Kidney (tissue), 14 donors: Measurements from ENCODE around the gene ENO3. TPM values are rescaled to one million over a fixed set of nuclear protein-coding genes. Genes with fewer than 3 reads are reported as not detected.
A peak's percentile ranks its signal among the peaks of the same experiment; 100 is the strongest.

Experiments
- DNase-seq, 5 donors: peaks; one replicate each; pipeline ENCODE4 v3.0.0-alpha.2; 2013 to 2020
- FAIRE-seq: peaks from 2 replicates; lab custom pipeline; 2012; peaks lifted over from hg19 to GRCh38; lab: Jason Lieb, UNC
- H3K27ac ChIP-seq, 2 donors: one replicate each; pipeline ENCODE4 v1.7.0; 2013; ENCODE audit warnings: low read depth in 2 of 2, low read length in 2 of 2, inconsistent platforms in 1 of 2
- H3K27me3 ChIP-seq: one replicate; pipeline ENCODE4 v1.7.1; 2013; ENCODE audit warnings: low read length, inconsistent platforms; ENCODE audit not compliant: control insufficient read depth, insufficient read depth
- H3K36me3 ChIP-seq, 3 donors: one replicate each; pipeline versions ENCODE4 v1.7.0 to v1.7.1; 2013; ENCODE audit warnings: low read length in 3 of 3, control low read depth in 1 of 3, inconsistent platforms in 1 of 3; ENCODE audit not compliant: insufficient read depth in 3 of 3, control insufficient read depth in 2 of 3
- H3K4me1 ChIP-seq, 3 donors: one replicate each; pipeline versions ENCODE4 v1.7.0 to v1.7.1; 2013; ENCODE audit warnings: low read length in 3 of 3, inconsistent platforms in 1 of 3, low read depth in 1 of 3; ENCODE audit not compliant: control insufficient read depth in 2 of 3, insufficient read depth in 2 of 3
- H3K4me3 ChIP-seq, 3 donors: one replicate each; pipeline versions ENCODE4 v1.7.0 to v1.8.1; 2013; ENCODE audit warnings: low read length in 3 of 3, control low read depth in 1 of 3, inconsistent platforms in 1 of 3
- H3K9ac ChIP-seq, 3 donors: one replicate each; pipeline versions ENCODE4 v1.7.0 to v1.7.1; 2013; ENCODE audit warnings: low read length in 3 of 3, control low read depth in 1 of 3, inconsistent platforms in 1 of 3
- H3K9me3 ChIP-seq, 3 donors: one replicate each; pipeline versions ENCODE4 v1.7.0 to v1.7.1; 2013; ENCODE audit warnings: low read length in 3 of 3, control low read depth in 1 of 3, inconsistent platforms in 1 of 3; ENCODE audit not compliant: control insufficient read depth in 2 of 3, insufficient read depth in 1 of 3
- CTCF ChIP-seq: IDR thresholded peaks from 3 replicates; pipeline ENCODE4 v1.5.1; 2012; ENCODE audit warnings: mild to moderate bottlenecking, moderate library complexity, borderline replicate concordance; ENCODE audit not compliant: insufficient read depth; ENCODE audit errors: extremely low read depth
- intact Hi-C: fragments of 100-400 bp; cut with DNase I; formaldehyde crosslinking; loops from one replicate; pipeline ENCODE4 v1.11.1; 2022
- polyA plus RNA-seq: library from polyadenylated mRNA; stranded (reverse); fragments of 350-450 nt; fragmentation: Illumina TruSeq; extraction: RNeasy Lipid Tissue Mini Kit (QIAGEN cat#74804); gene quantifications from one replicate; pipeline ENCODE4 v1.2.3, GENCODE V29; 2014; ENCODE audit warnings: low read depth, low replicate concordance; ENCODE audit not compliant: insufficient read depth
- total RNA-seq: library from RNA; stranded (reverse); fragmentation: NEBNext Ultra II Directional; extraction: Animal tissue kit (Norgen Biotek cat#: 25700); gene quantifications from one replicate; pipeline ENCODE4 v1.2.1, GENCODE V29; 2021
- donor health status: control.
- donor health status: control.
- donor health status: control.
- donor health status: control.
- donor health status: control.
- donor health status: DM: yes; HTN: yes; CAD: no.
- donor health status: Normal renal cell carcinoma (clear cell type).

Gene ENO3
- total and polyA plus RNA-seq, 2 donors from 2014 or later = 6.9 to 17.8 TPM

- no peaks in the 10 kb centered on the region for H3K9me3 ChIP-seq
- FAIRE-seq = no peak
- no peak overlapping the region for H3K4me3 ChIP-seq
- TF ChIP-seq CTCF = no peak
- intact Hi-C loops = no loop called here
- H3K27ac ChIP-seq = no peak overlapping the region
- H3K9ac ChIP-seq = no peak overlapping the region
- H3K36me3 ChIP-seq = peaks cover 0 to 33% (median 24%) of the 10 kb centered on the region in 3 donors
- H3K4me1 ChIP-seq = peaks cover 3 to 19% (median 4%) of the 10 kb centered on the region in 3 donors
- peak in 1 of 5 donors; percentile 66 for DNase-seq
- no peaks in the 10 kb centered on the region for H3K27me3 ChIP-seq
Measured at GRCh38 chr17:4973256-4974114, 22.6 kb downstream of the ENO3 start.

GRCh38 chr17:4974115-4974670, 23.3 kb downstream of the ENO3 start:
- Histone ChIP-seq H3K36me3 (peaks cover 0 to 38% (median 27%) of the 10 kb centered on the region in 3 donors), H3K27ac (no peak overlapping the region), H3K9ac (no peak overlapping the region), H3K9me3 (no peaks in the 10 kb centered on the region), H3K4me1 (peaks cover 3 to 14% (median 4%) of the 10 kb centered on the region in 3 donors), H3K27me3 (no peaks in the 10 kb centered on the region), H3K4me3 (no peak overlapping the region)
- intact Hi-C loops = no loop called here
- no peak for FAIRE-seq
- peak in 1 of 5 donors; percentile 40 for DNase-seq
- no peak for TF ChIP-seq CTCF

- intact Hi-C loops = no loop called here
- Histone ChIP-seq H3K9me3 (no peaks in the 10 kb centered on the region), H3K27me3 (no peaks in the 10 kb centered on the region), H3K4me1 (peaks cover 0 to 5% (median 2%) of the 10 kb centered on the region in 3 donors), H3K4me3 (no peak overlapping the region), H3K36me3 (peaks cover 0 to 39% (median 31%) of the 10 kb centered on the region in 3 donors), H3K27ac (no peak overlapping the region), H3K9ac (no peak overlapping the region)
- DNase-seq = no peak
- no peak for FAIRE-seq
- TF ChIP-seq CTCF = no peak
Measured at GRCh38 chr17:4978726-4979125, 27.8 kb downstream of the ENO3 start.
